DND-41 (cell line): Measurements from ENCODE around the gene LEUTX.

Experiments used
- CTCF ChIP-seq: IDR thresholded peaks from 2 replicates; pipeline ENCODE4 v1.5.1; 2012; ENCODE audit warnings: borderline replicate concordance, low read length, moderate library complexity, mild to moderate bottlenecking; ENCODE audit not compliant: poor library complexity, severe bottlenecking; ENCODE audit errors: extremely low read depth
- EZH2 ChIP-seq: IDR thresholded peaks from 3 replicates; pipeline ENCODE4 v1.6.1; 2012; ENCODE audit warnings: borderline replicate concordance, low read depth, mild to moderate bottlenecking, moderate library complexity, low read length, inconsistent platforms; ENCODE audit not compliant: severe bottlenecking

DNA sequence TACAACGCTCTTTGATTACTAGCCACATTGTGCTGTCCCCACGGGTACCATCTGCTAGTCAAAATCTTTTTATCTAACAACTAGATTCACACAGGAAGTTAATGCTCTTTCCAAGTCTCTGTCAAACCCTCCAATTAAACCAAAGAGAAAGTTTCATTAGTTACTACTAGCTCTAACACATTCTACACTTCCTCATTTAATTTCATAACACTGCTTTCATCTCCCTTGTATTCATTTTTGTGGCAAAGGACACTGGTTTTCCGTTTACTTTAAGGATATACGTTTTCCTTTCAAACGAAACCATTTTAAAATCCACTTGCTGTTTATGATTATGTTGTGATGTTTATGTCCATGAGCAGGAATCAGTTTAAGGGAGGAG lies 50.0 kb downstream of the LEUTX start:
- no peak for TF ChIP-seq CTCF
- TF ChIP-seq EZH2 = no peak
